ENCODE results near the gene FOXP1. TPM values are rescaled to one million over a fixed set of nuclear protein-coding genes. Genes with fewer than 3 reads are reported as not detected.

The FOXP1 gene
- total RNA-seq, 1 experiment from 2014 or later, result 5.4 TPM

DNA sequence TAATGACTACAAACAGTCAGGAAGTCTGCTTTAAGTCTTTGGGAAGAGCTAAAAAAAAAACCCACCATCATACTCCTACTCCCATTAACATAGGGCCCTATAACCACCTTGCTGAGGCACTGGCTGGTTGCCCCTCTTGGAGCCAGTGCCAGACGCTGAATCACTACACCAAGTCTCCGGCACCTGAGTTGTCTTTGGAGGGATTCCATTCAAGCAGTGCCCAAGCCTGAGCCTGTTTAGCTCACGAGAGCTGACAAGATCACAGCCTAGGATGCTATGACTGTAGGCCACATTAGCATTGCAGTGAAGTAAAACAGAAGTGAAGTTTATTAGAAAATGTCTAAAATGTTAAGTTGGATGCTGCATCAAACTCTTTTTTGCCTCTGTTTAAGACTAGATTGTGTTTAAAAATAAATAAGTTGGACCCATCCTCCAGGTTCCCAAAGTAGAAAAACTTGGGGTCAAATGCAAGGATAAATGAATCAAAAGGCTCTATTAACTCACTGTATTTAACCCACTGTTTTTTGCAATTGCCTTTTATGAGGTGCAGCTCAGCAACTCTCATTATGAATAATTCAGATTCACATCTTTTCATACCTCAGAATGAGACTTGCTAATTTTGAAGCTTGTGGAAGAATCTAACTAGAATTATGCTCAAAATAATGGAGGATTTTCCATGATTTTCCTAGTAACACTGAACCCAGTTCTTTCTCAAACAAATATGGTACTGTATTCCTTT, 461.9 kb downstream of the FOXP1 start:
- no peak for DNase-seq (ENCODE audit: extremely low read depth, low read depth)

DNA sequence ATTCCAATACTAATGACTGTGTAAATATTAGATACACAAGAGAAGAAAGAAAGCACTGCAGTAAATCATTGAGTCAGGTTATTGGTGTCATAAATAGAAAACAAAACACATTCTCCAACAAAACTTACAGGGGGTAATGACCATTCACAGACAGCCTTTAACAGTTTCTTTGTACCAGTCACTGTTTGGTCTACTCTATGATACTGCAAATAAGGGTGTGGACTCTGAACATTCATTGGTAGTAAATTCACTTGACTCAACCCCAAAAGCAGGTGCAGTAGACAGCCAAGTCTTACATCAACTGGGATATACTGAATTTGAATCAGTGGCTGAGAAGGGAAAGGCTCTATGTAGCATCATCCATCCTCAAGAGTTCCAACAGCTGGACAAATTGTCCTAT, 463.5 kb downstream of the FOXP1 start:
- DNase-seq (ENCODE audit: extremely low read depth, low read depth), result no peak

DNA sequence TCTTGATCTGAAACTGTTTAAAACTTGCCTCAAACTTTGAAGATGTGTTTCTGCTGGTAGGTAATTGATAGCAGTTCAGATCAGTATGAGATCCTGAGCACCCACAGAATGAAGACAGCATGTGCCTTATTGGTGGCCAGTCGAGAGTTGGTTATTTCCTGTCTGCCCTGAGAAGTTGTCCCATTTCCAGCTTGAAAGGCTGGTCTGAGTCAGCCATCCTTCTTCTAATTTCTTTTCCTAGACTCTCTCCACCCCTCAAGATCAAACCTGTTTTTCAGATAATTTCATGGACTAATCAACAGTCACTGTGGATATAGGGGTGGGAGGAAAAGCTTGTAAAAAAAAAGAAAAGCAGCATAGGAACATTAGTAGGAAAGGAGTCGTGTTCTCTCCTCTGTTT, 464.4 kb downstream of the FOXP1 start:
- DNase-seq (ENCODE audit: extremely low read depth, low read depth), result no peak

DNA sequence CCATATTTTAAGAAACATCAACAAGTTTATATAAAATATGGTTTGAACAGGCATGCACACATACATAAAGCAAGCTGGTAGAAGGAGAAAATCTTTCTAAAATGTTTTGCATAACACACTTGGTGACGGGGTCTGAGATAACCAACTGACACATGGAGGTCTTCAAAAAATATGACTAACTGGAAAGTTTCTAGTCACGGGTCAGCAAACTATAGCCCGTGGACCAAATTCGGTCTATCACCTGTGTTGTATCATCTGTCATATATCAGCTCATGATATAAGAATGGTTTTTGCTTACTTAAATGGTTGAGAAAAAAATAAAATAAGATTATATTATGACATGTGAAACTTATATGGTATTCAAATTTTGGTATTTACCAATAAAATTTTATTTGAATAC, 465.1 kb downstream of the FOXP1 start:
- DNase-seq (ENCODE audit: extremely low read depth, low read depth), result no peak

DNA sequence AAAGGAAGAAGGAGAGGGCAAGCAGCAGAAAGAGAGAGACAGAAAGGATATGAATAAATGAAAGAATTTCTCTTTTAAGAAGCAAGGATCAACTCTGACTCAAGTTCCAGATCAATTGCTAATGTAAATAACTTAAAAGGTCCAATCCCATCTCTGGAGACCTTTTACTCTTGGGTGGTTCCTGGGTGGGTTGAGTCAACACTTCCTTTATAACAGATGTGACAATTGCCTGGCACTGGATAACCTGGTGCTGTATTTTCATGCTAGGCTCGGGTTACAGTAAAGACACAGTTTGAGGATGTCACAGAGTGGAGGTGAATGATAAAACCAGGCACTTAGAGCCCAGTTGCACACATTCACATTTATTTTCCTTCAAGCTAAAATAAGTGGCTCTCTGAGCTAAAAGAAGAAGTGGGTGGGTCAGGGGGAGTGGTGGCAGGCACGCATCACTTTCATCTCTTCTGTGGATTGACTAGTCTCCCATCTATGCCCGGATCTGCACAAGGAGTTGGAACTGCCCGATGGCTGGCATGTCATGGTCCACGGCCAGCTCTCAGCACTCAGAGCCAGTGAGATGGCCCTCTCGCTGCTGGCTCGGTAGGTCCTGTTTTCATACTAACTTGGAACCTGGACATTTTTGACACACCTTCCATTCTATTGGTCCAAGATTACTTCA, 465.8 kb downstream of the FOXP1 start:
- no peak for DNase-seq (ENCODE audit: extremely low read depth, low read depth)

DNA sequence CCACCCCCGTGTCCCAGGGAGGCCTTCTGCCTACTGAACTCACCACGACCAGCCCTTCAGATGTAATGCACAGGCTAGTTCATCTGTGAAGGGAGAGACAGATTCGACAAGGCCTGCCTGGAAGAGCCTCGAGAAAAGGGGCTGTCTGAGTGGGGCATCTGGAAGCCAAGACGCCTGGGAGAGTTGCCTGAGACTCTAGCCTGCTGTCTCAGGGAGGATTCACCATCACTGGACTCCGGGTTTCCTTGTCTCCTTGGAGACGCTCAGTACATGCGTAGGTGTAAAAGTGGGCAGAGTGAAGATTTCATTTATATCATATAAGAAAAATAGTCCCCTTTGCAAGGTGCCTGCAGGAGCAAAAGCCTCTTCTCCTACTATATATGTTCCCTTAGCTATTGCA, 468.9 kb downstream of the FOXP1 start:
- no peak for DNase-seq (ENCODE audit: extremely low read depth, low read depth)

DNA sequence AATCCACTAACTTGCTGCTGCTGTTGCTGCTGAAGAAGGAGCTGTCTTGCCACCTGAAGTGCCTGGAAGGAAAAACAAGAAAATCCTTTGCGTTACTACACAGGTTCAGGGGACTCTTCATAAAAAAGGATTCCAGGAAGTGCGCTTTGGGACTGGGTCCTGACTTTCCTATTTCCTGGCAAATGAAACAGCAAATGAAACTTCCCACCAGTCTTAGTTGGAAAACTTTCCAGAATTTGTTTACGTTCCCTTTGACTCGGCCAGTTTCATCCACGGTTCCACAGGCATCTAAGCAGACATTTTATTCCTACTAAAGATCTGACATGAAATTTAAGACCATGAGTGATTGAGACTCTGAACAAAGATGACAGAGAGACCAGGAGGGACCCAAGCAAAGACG, 471.0 kb downstream of the FOXP1 start:
- DNase-seq (ENCODE audit: extremely low read depth, low read depth), result no peak

DNA sequence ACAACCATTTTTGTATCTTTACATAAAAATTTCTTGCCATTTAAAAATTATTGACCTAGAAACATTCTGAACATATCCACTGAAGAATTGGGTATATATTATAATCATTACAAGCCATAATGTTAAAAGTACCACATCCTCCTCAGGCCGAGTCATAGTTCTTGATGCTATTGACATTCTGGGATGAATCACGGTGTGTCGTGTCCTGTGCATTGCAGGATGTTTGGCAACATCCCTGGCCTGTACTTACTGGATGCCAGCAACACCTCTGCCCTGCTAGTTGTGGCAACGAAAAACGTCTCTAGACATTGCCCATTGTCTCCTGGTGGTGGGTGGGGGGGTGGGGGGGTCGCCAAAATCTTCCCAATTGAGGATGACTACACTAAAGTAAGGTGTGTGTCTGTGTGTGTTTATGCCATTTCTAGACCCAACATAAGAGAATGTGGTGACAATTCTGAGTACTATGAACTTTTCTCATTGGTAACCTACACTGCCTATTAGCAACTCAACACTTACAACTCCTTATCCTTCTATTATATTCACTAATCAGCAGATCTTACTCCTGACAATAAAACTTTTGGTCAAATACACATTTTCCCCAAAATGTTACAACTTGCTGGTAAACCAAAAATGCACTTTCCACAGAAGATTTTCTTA, 471.6 kb downstream of the FOXP1 start:
- DNase-seq (ENCODE audit: extremely low read depth, low read depth), result peak; percentile 47

DNA sequence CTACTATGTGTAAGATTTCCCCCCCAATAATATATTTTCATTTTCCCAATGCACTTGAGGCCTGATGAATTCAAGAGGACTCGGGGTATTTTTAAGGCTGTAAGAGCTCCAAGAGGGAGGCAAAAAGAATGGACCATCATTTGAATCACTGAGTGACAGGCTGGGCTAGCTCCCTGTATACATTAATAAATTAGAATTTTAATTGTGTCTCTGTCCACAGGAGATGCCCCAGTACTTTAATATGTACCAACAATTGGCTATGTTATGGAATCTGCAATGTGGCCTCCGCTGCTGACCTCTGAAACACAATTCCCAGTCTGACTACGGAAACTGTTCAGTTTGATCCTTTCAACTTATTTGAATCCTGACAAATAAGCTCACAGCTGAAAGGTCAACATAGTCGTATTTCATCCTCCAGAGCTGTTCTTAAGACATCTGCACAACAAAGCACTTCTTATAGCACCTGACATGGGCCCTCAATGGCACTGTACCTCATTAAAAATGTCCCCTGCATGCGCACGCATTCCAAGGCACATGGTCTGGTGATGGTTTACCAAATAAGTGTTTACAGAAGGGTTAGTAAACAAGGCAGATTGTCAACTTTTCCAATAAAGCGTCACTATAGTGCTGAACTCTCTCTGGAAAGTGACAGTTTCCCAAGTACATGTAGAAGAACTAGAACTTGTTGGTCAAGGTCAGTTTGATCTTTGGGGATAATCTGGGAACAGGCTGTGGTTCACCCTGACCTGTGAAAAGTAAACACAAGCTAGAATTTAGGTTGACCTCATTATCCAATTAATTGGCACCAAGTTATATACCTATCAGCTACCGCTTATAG, 472.9 kb downstream of the FOXP1 start:
- DNase-seq (ENCODE audit: extremely low read depth, low read depth), result no peak

DNA sequence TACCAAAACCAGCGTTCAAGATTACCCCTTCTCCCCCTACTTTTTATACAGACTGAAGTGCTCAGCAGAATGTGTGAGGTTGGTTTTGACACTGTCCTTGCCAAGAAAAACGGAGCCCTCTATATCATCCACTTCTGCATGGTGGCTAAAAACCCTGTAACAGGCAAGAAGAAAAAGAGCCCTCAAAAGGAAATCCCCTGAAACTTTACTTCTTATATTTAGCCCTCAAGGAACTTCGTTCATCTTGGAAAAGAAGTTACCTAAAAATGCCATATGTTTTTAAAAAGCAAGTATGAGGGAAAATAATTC, 473.6 kb downstream of the FOXP1 start:
- DNase-seq (ENCODE audit: extremely low read depth, low read depth), result no peak

DNA sequence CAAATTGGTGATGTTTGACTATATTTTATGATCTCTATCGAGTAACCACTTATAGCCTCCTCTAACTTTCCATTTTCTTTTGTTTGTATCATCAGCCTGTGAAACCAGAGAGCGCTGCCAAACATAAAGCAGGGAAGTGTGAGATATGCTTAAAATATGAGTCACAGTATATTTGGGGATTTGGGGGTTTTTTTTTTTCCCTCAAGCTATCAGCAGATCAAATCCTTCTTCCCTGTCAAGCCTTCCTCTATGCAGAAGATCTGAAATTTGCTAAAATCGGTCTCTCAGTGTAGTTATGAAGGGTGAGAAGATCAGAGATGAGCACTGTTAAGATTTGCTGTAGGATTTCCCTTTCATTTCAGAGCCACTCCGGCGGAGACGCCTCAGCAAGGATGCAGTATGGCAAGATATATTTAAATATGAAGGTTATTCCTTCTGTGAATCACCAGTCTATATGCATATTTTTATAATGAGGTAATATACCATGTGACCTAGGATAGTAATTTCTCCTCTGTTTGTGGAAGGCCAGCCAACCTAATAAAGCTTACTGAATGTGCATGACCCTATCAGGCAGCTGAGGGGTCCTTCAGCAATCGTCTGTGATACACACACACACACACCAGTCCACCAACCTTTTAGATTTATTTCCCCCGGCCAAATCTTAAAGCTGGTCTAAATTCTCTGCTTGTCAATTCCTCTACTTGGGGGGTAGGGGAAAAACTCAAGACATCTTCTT, 474.1 kb downstream of the FOXP1 start:
- no peak for DNase-seq (ENCODE audit: extremely low read depth, low read depth)

DNA sequence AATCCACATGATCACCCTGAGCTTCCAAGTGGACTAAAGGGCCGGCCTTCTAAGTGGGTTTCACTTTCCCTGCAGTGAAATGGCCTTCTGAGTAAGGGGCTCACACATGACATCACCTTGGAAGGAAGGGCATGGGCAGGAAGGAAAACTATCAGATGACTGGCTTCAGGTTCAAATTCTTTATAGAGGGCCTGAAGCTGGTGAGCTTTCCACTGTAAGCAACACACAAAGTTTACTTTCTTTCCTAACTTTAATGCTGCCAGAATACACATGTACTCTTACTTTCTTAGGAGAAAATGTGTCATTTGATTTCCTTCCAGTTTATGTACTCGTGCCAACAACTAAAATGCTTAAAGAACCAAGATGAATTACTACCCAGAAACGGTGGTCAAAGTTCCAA, 475.6 kb downstream of the FOXP1 start:
- no peak for DNase-seq (ENCODE audit: extremely low read depth, low read depth)

DNA sequence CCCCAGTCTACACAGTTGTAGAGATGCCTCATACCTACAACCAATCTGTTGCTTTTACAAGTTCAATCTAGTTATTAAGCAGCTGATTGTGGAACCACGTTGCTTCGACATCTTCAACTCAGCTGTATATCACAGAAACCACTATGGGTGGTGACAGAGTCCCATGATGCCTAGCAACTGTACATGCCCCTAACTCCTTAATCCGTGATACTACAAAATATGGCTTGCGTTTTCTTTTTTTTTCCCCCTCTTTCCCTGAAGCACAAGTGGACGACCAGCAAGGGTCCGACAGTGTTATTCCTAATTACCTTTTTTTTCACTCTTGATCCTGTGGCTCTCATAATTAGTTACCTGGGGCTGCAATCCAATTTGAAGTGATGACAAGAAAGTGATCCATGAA, 478.6 kb downstream of the FOXP1 start:
- DNase-seq (ENCODE audit: extremely low read depth, low read depth), result no peak

DNA sequence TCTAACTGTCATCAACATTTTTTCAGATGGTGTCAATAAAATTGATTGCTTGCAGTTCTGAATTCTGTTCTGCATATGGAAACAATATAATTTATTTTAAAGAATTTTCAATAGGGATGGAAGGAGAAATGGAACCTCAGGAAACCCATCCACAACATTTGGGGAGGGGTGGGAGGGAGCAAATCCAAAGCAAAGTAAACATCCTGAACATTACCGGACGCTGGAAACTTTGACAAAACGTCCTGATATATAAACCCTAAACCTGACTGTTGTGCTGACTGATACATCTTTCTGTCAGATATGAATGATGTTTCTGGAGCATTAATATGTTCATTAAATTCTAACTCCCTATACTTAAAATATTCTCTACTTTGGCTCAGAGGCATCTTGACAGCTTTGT, 479.0 kb downstream of the FOXP1 start:
- no peak for DNase-seq (ENCODE audit: extremely low read depth, low read depth)

DNA sequence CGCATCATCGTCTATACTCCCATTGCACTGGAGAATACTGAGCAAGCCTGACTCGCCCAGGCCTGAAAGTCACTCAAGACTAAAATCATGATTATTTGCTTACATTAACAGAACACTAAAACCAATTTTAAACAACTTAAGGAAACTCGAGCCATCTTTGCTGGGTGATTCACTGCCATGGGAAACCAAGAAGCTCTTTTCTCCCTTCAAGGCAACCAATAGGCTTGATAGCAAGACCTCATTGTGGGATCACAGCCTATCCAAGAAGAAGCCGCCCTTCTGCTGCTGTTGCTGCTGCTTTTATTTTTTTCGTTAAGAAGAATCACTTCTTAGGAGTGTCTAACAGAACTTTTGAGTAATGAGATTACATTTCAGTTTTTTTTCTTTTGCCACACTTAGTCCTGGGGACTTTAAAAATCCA, 479.4 kb downstream of the FOXP1 start:
- no peak for DNase-seq (ENCODE audit: extremely low read depth, low read depth)

DNA sequence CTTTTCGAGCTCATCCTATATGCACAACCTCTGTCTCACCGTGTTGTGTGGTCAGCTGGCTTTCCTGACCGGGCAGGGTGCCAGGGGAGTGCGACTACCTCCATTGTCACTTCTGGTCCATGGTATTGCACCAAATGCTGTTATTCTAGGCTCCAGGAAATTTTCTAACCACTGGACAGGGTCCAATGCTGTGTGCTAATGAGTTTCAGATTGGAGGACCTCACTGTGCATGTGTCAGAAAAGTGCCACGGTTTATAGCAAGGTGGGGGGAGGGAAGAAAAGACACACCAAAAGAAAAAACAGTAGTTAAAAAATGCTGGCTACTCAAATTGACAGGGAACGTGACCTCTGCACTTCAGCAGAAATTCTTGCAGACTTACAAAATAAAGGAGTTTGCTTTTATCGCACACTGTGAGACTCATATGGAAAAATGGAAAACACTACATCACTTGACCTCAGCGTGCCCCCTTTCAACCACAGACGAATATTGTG, 480.1 kb downstream of the FOXP1 start:
- DNase-seq (ENCODE audit: extremely low read depth, low read depth), result no peak

DNA sequence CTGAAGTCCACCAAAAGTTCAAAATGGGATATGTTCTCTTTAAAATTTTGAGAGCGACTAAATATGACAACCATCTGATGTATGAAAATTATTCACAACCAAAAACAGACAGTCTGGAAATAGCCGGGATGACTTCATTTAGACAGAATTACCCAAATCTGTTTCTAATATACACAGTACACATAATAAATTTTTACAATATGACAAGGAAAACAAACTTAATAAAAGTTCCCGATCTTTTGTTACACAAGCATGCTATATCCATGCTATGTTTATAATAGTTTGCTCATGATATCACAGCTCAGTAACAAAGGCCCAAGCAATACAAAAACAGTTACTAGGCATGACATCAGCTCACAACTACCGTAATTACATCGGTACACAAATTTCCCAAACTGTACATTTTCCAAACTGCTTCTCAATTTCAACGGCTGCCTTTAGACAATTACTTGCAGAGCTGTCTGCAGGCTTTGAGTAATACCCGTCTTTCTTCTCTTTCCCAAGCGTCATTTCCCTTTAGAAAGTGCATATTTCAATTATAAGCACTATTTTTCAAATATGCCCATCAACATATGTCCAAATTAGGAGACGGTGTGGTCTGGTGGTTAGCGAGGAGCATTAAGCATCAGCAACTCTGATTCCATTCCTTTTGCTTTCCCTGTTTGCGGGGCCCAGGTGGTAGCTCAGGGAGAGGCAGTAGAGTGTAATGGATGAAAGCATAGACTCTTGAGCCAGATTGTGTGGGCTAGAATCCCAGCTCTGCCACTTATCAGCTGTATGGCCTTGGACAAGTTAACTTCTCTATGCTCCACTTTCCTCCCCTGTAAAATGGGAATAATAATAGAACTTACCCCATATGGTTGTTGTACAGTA, 481.2 kb downstream of the FOXP1 start:
- DNase-seq (ENCODE audit: extremely low read depth, low read depth), result peak; percentile 34

DNA sequence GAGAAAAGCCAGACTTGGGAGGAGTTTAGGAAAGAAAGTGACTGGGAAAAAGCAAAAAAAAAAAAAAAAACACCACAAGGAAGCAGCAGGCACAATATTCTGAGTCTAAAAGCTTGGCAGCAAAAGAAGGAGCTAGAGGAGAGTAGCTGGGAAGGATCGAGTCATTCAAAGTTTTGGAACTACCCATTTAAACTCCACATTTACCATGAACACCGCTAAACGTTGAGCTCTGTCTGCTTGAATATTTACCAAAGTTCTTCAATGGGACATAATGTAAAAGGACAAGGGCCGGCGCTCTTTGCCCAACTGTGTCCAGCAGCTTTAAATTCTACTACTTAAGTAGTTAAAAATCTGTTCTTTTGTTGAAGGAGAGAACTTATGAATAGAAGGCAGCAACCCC, 481.9 kb downstream of the FOXP1 start:
- no peak for DNase-seq (ENCODE audit: extremely low read depth, low read depth)

DNA sequence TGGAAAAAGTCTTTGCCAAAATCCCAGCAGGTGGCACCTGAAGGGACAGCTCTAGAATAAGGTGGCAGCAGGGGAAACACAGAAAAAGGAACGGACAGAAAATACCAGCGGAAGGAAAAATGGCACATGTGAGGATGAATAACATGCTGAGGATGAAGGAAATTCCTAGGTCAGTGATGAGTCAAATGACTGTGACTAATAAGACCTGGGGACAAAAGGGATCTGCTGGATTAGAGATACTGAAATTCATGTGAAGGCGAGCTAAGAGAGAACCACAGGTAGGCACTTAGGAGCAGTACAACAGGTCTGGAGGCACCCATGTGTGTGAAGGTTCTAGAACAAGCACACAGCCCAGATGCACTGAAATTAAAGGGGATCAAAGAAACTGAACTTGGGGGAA, 482.5 kb downstream of the FOXP1 start:
- no peak for DNase-seq (ENCODE audit: extremely low read depth, low read depth)

Measured in NCI-H460 (cell line).